ENCODE measurements around the gene MYH10. TPM values are rescaled to one million over a fixed set of nuclear protein-coding genes. Genes with fewer than 3 reads are reported as not detected.
A peak's percentile ranks its signal among the peaks of the same experiment; 100 is the strongest.

MYH10 gene
- total and polyA plus RNA-seq, 4 donors, result 9.1 to 79.1 (median 25.9) TPM

DNA sequence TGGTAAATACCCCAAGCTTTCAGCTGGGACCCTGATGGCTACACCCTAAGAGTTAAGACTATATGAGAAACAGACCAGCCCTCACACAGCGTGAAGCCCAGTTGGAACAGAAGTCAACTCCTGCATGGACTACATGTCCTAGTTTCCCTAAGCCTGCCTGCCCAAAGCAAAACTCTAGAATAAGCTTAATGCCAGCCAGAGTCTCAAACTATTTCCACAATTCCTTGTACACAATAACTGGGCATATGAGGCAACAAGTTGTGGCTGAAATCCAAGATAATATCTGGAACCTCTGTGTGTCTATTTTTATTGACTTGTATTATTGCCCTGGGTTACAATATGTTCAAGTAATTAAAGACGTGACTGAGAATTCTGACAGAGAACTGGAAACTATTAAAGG lies 19.4 kb downstream of the MYH10 start:
- TF ChIP-seq, protein P1, sequence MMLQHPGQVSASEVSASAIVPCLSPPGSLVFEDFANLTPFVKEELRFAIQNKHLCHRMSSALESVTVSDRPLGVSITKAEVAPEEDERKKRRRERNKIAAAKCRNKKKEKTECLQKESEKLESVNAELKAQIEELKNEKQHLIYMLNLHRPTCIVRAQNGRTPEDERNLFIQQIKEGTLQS (IDR thresholded peaks at IDR 0.05), result no peak
- TF ChIP-seq RAD21 (IDR thresholded peaks at IDR 0.05), result peak in 1 of 2 donors; percentile 26
- peak in 1 of 2 donors; percentile 28 for TF ChIP-seq HNF4A (conservative IDR thresholded peaks at IDR 0.05)
- no peak for TF ChIP-seq FOXA1 (IDR thresholded peaks at IDR 0.05)
- peak; percentile 19 for TF ChIP-seq TAF1 (conservative IDR thresholded peaks at IDR 0.05)
- TF ChIP-seq SP1 (IDR thresholded peaks at IDR 0.05), result peak; percentile 15
- H3K9ac ChIP-seq (ENCODE audit: low read depth in 1 of 2, low read length in 2 of 2), result peak overlapping the region in 1 of 2 donors; percentile 49
- H3K36me3 ChIP-seq (ENCODE audit: control insufficient read depth in 4 of 4, insufficient read depth in 3 of 4, low read depth in 1 of 4, low read length in 3 of 4), result no peaks in the 10 kb centered on the region
- 25% methylated on average over 2 of the region's 2 CpGs for WGBS
- H3K4me1 ChIP-seq (ENCODE audit: control insufficient read depth in 4 of 4, insufficient read depth in 4 of 4, low read length in 3 of 4), result peaks cover 0 to 18% (median 14%) of the 10 kb centered on the region in 4 donors
- no peaks in the 10 kb centered on the region for H3K27me3 ChIP-seq (ENCODE audit: control insufficient read depth in 4 of 4, insufficient read depth in 4 of 4, low read length in 3 of 4)
- no peak for DNase-seq (ENCODE audit: low spot score)
- no peaks in the 10 kb centered on the region for H3K9me3 ChIP-seq (ENCODE audit: control insufficient read depth in 4 of 4, low read length in 3 of 4)
- peak overlapping the region in 1 of 3 donors; percentile 34 for H3K4me3 ChIP-seq (ENCODE audit: low read depth in 1 of 3, low read length in 3 of 3)
- H3K27ac ChIP-seq (ENCODE audit: low read depth in 1 of 2, low read length in 2 of 2), result peak overlapping the region; percentile 16 to 62

DNA sequence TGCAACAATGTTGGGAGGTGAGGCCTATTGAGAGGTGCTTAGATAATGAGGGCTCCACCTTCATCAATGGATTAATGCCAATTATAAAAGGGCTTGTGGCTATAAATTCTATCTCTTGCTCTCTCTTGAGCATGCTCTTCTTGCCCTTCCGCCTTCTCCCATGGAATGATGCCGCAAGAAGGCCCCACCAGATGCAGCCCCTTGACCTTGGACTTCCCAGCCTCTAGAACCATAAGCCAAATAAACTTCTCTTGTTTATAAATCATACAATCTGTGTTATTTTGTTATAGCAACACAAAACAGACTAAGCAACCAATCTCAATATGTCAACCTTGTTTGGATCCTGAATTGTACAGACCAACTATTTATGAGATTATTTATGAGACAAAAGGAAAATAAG lies 20.0 kb downstream of the MYH10 start:
- 90% methylated on average over 2 of the region's 2 CpGs for WGBS
- Histone ChIP-seq H3K4me1 (ENCODE audit: control insufficient read depth in 4 of 4, insufficient read depth in 4 of 4, low read length in 3 of 4) (peaks cover 0 to 21% (median 14%) of the 10 kb centered on the region in 4 donors), H3K36me3 (ENCODE audit: control insufficient read depth in 4 of 4, insufficient read depth in 3 of 4, low read depth in 1 of 4, low read length in 3 of 4) (no peaks in the 10 kb centered on the region), H3K27me3 (ENCODE audit: control insufficient read depth in 4 of 4, insufficient read depth in 4 of 4, low read length in 3 of 4) (no peaks in the 10 kb centered on the region), H3K4me3 (ENCODE audit: low read depth in 1 of 3, low read length in 3 of 3) (no peak overlapping the region), H3K27ac (ENCODE audit: low read depth in 1 of 2, low read length in 2 of 2) (no peak overlapping the region), H3K9me3 (ENCODE audit: control insufficient read depth in 4 of 4, low read length in 3 of 4) (no peaks in the 10 kb centered on the region), H3K9ac (ENCODE audit: low read depth in 1 of 2, low read length in 2 of 2) (peak overlapping the region in 1 of 2 donors; percentile 49)
- TF ChIP-seq RXRA (IDR thresholded peaks at IDR 0.05), result no peak
- TF ChIP-seq NR2F2 (IDR thresholded peaks at IDR 0.05), result peak; percentile 56
- no peak for DNase-seq (ENCODE audit: low spot score)

DNA sequence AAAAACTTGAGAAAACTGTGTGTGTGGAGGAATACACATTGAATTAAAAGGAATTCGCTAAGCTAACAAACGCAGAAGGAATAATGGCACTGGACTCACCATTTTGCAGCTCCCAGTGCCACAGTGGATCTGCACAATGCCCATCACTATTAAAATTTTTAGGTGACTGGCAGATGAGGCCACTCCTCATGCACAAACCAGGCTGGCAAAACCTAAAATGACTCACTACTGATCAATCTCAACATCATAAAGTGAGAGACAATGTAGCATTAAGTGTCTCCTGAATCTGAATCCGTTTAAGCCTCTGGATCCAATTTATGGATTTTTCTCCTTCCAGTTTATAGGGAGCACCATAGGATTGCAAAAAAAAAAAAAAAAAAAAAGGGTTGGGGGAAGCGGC lies 20.6 kb downstream of the MYH10 start:
- Histone ChIP-seq H3K27me3 (ENCODE audit: control insufficient read depth in 4 of 4, insufficient read depth in 4 of 4, low read length in 3 of 4) (no peaks in the 10 kb centered on the region), H3K36me3 (ENCODE audit: control insufficient read depth in 4 of 4, insufficient read depth in 3 of 4, low read depth in 1 of 4, low read length in 3 of 4) (no peaks in the 10 kb centered on the region), H3K4me3 (ENCODE audit: low read depth in 1 of 3, low read length in 3 of 3) (no peak overlapping the region), H3K9me3 (ENCODE audit: control insufficient read depth in 4 of 4, low read length in 3 of 4) (no peaks in the 10 kb centered on the region), H3K4me1 (ENCODE audit: control insufficient read depth in 4 of 4, insufficient read depth in 4 of 4, low read length in 3 of 4) (peaks cover 0 to 21% (median 14%) of the 10 kb centered on the region in 4 donors), H3K9ac (ENCODE audit: low read depth in 1 of 2, low read length in 2 of 2) (no peak overlapping the region), H3K27ac (ENCODE audit: low read depth in 1 of 2, low read length in 2 of 2) (no peak overlapping the region)
- no peak for DNase-seq (ENCODE audit: low spot score)
- WGBS, result 98% methylated on average over 4 of the region's 4 CpGs
- TF ChIP-seq, protein P1 (IDR thresholded peaks at IDR 0.05), result no peak
- TF ChIP-seq, protein P2, sequence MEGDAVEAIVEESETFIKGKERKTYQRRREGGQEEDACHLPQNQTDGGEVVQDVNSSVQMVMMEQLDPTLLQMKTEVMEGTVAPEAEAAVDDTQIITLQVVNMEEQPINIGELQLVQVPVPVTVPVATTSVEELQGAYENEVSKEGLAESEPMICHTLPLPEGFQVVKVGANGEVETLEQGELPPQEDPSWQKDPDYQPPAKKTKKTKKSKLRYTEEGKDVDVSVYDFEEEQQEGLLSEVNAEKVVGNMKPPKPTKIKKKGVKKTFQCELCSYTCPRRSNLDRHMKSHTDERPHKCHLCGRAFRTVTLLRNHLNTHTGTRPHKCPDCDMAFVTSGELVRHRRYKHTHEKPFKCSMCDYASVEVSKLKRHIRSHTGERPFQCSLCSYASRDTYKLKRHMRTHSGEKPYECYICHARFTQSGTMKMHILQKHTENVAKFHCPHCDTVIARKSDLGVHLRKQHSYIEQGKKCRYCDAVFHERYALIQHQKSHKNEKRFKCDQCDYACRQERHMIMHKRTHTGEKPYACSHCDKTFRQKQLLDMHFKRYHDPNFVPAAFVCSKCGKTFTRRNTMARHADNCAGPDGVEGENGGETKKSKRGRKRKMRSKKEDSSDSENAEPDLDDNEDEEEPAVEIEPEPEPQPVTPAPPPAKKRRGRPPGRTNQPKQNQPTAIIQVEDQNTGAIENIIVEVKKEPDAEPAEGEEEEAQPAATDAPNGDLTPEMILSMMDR (IDR thresholded peaks at IDR 0.05; ENCODE audit: low read depth, low read length, missing input control), result no peak
- TF ChIP-seq FOXA2 (IDR thresholded peaks at IDR 0.05), result no peak
- no peak for TF ChIP-seq FOXA1 (IDR thresholded peaks at IDR 0.05)
- no peak for TF ChIP-seq JUND (IDR thresholded peaks at IDR 0.05)
- no peak for TF ChIP-seq SP1 (IDR thresholded peaks at IDR 0.05)
- TF ChIP-seq, protein P3, sequence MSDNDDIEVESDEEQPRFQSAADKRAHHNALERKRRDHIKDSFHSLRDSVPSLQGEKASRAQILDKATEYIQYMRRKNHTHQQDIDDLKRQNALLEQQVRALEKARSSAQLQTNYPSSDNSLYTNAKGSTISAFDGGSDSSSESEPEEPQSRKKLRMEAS (IDR thresholded peaks at IDR 0.05), result no peak
- no peak for TF ChIP-seq HNF4G (IDR thresholded peaks at IDR 0.05)

Measured in liver (tissue), 9 donors.